Measurements from ENCODE around the gene NAA30. TPM values are rescaled to one million over a fixed set of nuclear protein-coding genes. Genes with fewer than 3 reads are reported as not detected.
A peak's percentile ranks its signal among the peaks of the same experiment; 100 is the strongest.
"Not testable (repeated sequence)": the region's sequence is repeated elsewhere in the genome, so short reads cannot be mapped to it uniquely, and the experiment has no call there.

NAA30 gene
- total RNA-seq, result 10 to 100 TPM; 14.3 to 15.2 TPM

DNA sequence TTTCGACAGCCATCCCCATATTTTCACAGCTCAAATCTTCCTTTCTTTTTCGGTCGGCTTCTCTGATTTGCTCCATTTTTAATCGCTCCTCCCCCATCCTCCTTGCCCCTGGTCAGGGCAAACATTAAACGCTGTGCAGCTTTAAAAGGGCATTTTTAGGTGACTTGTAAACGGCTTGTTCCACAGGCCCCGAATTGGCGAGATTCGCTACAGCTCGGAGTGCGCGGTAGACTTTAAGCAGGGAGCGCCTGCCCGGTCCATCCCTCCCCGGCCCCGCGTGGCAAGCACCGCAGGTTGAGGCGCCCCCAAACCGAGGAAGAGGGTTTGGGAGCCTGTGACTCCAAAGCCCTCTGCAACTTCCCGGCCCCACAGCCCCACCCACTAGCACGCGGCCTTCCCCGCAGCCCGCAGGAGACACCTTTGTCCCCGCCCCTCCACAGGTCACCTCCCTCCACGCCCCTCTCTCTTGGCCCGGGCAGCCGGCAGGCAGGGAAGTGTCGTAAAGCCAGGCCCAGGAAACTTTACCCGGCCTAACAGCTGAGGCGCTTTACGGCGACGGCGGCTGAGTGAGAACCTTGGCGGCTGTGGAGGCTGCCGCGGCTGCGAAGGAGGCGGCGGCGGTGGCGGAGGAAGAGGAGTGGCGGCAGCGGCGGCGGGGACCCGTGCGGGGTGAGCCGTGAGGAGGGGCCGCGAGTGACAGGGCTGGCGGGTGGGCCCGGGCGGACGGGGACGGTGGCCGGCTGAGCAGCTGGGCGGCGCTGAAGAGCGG is at the start of gene NAA30:
Gene NAA30, plus strand, starts transcription at position 550 of the 769 bp plus-strand sequence. CDS start 372 bp downstream, outside the sequence.
- POLR2A ChIA-PET, result interaction anchor here (0.7 to 2.1 kb wide), 10 partner anchors 9 to 1787 kb away, joined by 3 to 11 read pairs (median 3); partner anchors contain the start of genes ACTR10, AP5M1 and EXOC5
- Mint-ChIP-seq H3K4me1 (peaks cover 30% of the 10 kb centered on the region), H3K27ac (peak within 1 kb of the TSS; percentile 91), H3K36me3 (peaks cover 9% of the 10 kb centered on the region), H3K27me3 (peaks cover 4% of the 10 kb centered on the region), H3K4me3 (peak within 1 kb of the TSS; percentile 83), H3K9me3 (no peaks in the 10 kb centered on the region)
- ATAC-seq (ENCODE audit: low read depth) (peak; percentile 89), DNase-seq (peak; percentile 88)

DNA sequence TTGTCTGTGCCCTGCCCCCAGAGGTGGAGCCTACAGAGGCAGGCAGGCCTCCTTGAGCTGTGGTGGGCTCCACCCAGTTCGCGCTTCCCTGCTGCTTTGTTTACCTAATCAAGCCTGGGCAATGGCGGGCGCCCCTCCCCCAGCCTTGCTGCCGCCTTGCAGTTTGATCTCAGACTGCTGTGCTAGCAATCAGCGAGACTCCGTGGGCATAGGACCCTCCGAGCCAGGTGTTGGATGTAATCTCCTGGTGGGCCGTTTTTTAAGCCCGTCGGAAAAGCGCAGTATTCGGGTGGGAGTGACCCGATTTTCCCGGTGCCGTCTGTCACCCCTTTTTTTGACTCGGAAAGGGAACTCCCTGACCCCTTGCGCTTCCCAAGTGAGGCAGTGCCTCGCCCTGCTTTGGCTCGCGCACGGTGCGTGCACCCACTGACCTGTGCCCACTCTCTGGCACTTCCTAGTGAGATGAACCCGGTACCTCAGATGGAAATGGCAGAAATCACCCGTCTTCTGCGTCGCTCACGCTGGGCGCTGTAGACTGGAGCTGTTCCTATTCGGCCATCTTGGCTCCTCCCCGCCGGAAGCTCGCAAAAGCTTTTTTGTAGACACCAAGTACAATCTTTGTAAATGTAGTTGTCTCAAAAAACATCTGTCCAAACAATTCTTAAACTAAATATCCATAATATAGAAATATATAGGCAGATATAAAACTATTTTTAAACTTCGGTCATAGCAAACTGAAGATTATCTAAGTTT is 46.7 kb upstream of the NAA30 start:
- H3K36me3 Mint-ChIP-seq; POLR2A ChIA-PET; H3K9me3 Mint-ChIP-seq; H3K27ac Mint-ChIP-seq; DNase-seq; H3K27me3 Mint-ChIP-seq; H3K4me1 Mint-ChIP-seq; ATAC-seq (ENCODE audit: low read depth); H3K4me3 Mint-ChIP-seq: not testable (repeated sequence)

DNA sequence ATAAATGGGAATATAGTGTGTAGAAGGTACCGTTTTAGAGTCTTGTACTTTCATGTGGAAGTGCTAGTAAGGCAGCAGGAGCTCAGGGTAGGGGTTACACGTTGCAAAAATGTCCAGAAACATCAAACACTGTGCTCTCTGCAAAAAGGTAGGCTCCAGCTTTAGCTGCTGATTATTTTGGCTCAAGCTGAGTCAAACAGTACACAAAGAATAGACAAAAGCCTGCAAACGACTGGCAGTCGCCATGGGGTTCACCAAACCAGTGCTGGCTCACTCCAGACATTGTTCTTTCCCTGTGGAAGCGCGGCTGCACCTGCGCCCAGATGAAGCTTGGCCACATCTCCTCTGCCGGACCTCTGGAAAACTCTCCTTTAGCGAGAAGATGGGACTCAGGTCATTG is 45.3 kb upstream of the NAA30 start:
- POLR2A ChIA-PET, result no interaction called here
- Mint-ChIP-seq H3K27ac (no peak overlapping the region), H3K4me1 (no peaks in the 10 kb centered on the region), H3K27me3 (peaks cover 7% of the 10 kb centered on the region), H3K9me3 (peaks cover 1% of the 10 kb centered on the region), H3K36me3 (no peaks in the 10 kb centered on the region), H3K4me3 (no peak overlapping the region)
- no peak for ATAC-seq (ENCODE audit: low read depth)
- no peak for DNase-seq

DNA sequence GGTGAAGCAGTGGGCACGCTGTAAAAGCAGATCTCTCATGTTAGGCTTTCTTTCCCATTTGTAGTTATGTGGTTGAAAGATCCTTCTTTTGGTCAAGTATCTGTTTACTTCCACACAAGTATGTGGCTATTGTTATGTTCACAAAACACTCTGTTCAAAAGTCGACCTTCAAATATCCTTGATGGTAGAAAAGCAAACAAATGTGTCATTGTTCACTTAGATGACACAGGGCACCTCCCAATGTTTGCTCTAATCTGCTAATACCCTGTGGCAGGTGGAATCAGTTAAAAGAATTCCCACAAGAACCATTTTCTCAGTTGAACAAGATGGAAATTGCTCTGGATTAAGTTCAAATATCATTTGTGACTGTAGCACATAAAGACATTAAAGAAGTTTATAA is 43.6 kb upstream of the NAA30 start:
- POLR2A ChIA-PET, result no interaction called here
- no peak for DNase-seq
- ATAC-seq (ENCODE audit: low read depth), result no peak
- Mint-ChIP-seq H3K36me3 (no peaks in the 10 kb centered on the region), H3K4me1 (no peaks in the 10 kb centered on the region), H3K4me3 (no peak overlapping the region), H3K27me3 (peaks cover 7% of the 10 kb centered on the region), H3K27ac (no peak overlapping the region), H3K9me3 (peaks cover 1% of the 10 kb centered on the region)

DNA sequence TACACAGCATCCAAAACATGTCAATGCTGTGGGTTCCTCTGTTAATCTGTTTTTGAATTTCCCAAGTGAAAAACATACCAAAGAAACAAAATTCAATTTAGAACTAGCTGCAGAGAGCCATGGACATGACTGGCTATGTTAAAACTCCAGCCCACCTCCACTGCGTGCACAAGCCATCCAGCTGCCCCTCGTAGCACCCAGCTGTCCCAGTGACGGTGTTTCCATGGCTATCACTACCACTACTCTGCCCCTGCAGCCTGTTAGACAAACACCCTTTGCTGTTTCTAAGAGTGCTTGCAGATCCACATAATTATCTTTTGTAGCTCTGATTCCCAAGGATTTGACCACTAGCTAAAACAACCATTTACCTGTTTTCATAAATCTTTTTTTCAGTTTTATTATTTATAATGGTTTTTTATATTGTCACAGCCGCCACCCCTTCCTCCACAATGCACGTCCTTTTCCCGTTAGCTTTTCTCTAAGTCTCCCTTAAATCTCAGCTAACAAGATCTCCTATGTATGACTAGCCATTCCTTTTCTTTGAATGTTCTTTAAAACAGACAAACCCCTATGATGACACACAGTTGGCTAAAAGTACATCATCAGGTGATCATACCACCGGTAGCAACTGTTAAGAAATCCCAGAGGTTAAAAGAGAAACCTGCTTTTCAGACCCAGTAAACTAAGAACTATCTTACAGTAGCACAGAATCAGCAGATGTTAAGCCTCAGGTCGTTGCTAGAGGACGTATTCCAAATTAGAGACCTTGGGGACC is 37.8 kb upstream of the NAA30 start:
- peaks cover 9% of the 10 kb centered on the region for H3K27me3 Mint-ChIP-seq
- H3K4me1 Mint-ChIP-seq, result no peaks in the 10 kb centered on the region
- DNase-seq, result no peak
- POLR2A ChIA-PET, result no interaction called here
- no peak overlapping the region for H3K27ac Mint-ChIP-seq
- no peak overlapping the region for H3K4me3 Mint-ChIP-seq
- no peak for ATAC-seq (ENCODE audit: low read depth)
- no peaks in the 10 kb centered on the region for H3K36me3 Mint-ChIP-seq
- no peaks in the 10 kb centered on the region for H3K9me3 Mint-ChIP-seq

DNA sequence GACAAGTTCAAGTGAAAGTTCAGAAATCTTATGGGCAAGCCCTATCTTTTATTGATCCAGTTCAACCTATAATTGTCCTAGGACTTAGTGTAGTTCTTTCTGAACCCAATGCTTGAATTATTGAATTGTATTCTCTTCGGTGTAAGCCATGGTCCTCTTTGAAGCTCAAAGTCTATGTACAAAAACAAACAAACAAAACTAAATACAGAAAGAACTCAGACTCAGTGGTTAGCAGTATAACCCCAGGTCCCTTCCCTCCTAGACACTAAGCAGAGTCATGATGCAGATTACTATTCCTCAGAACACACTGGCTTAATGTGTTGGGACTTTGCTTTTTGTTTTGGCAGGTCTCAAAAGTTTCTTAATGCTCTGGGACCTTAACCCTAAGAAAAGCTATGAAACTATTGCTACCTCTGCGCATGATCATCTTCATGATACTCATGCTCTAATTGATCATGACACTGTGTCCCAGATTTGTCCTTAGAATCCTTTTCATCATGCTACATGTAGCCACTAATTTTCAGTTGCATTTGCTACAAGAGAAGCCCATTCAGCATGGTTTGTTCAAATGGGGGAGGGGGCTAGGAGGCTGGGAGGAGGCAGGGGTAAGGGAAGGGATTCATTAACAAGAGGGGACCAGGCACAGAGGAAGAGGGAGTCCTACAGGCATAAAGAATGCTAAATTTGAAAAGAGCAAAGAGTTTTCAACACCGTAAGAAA is 35.1 kb upstream of the NAA30 start:
- H3K9me3 Mint-ChIP-seq, result no peaks in the 10 kb centered on the region
- no peak for ATAC-seq (ENCODE audit: low read depth)
- POLR2A ChIA-PET, result no interaction called here
- H3K36me3 Mint-ChIP-seq, result no peaks in the 10 kb centered on the region
- no peak for DNase-seq
- no peak overlapping the region for H3K4me3 Mint-ChIP-seq
- no peak overlapping the region for H3K27ac Mint-ChIP-seq
- peaks cover 16% of the 10 kb centered on the region for H3K27me3 Mint-ChIP-seq
- H3K4me1 Mint-ChIP-seq, result no peaks in the 10 kb centered on the region

DNA sequence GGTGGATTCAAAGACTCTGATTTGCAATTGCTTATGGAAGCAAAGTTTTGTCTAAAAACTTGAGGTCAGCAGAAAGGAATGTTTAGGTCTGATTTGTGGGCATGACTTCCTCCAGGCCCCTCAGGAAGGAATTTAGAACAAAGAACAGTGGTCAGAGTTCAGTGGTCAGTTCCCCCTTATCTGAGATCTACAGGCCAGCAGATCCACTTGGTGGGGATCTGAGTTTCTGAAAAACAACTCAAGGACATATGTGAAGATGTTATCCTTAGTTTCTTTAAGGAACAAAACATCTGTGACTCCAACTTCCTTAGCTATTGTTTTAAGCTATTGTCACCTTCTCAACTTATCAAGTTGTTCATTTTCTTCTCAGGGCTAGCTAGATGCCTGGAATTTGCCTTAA is 28.0 kb upstream of the NAA30 start:
- Mint-ChIP-seq H3K36me3 (no peaks in the 10 kb centered on the region), H3K27me3 (peaks cover 15% of the 10 kb centered on the region), H3K4me3 (no peak overlapping the region), H3K9me3 (no peaks in the 10 kb centered on the region), H3K4me1 (no peaks in the 10 kb centered on the region), H3K27ac (no peak overlapping the region)
- POLR2A ChIA-PET, result no interaction called here
- ATAC-seq (ENCODE audit: low read depth) (no peak), DNase-seq (no peak)

DNA sequence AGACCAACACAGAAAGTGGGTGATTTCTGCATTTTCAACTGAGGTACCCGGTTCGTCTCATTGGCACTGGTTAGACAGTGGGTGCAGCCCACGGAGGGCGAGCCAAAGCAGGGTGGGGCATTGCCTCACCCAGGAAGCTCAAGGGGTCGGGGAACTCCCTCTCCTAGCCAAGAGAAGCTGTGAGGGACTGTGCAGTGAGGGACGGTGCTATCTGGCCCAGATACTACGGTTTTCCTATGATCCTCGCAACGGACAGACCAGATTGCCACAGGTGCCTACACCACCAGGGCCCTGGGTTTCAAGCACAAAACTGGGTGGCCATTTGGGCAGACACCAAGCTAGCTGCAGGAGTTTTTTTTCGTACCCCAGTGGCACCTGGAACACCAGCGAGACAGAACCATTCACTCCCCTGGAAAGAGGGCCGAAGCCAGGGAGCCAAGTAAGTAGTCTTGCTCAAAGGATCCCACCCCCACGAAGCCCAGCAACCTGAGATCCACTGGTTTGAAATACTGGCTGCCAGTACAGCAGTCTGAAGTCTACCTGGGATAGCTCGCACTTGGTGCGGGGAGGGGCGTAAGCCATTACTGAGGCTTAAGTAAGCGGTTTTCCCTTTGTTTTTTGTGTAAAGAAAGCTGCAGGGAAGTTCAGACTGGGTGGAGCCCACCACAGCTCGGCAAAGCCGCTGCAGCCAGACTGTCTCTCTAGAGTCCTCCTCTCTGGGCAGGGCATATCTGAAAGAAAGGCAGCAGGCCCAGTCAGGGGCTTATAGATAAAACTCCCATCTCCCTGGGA is 25.5 kb upstream of the NAA30 start:
- DNase-seq, result no peak
- Mint-ChIP-seq H3K36me3 (no peaks in the 10 kb centered on the region), H3K4me1 (no peaks in the 10 kb centered on the region), H3K9me3 (no peaks in the 10 kb centered on the region), H3K4me3 (no peak overlapping the region), H3K27me3 (peaks cover 13% of the 10 kb centered on the region), H3K27ac (no peak overlapping the region)
- ATAC-seq (ENCODE audit: low read depth), result no peak
- POLR2A ChIA-PET, result no interaction called here

DNA sequence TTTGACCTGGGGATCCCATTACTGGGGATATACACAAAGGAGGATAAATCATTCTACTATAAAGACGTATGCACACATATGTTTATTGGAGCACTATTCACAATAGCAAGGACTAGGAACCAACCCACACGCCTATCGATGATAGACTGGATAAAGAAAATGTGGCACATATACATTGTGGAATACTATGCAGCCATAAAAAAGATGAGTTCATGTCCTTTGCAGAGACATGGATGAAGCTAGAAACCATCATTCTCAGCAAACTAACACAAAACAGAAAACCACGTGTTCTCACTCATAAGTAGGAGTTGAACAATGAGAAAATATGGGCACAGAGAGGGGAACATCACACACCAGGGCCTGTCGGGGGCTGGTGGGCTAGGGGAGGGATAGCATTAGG is 20.2 kb upstream of the NAA30 start:
- ATAC-seq (ENCODE audit: low read depth); POLR2A ChIA-PET; DNase-seq; H3K36me3 Mint-ChIP-seq; H3K9me3 Mint-ChIP-seq; H3K27ac Mint-ChIP-seq; H3K4me3 Mint-ChIP-seq; H3K4me1 Mint-ChIP-seq: not testable (repeated sequence)
- H3K27me3 Mint-ChIP-seq, result peaks cover 12% of the 10 kb centered on the region

DNA sequence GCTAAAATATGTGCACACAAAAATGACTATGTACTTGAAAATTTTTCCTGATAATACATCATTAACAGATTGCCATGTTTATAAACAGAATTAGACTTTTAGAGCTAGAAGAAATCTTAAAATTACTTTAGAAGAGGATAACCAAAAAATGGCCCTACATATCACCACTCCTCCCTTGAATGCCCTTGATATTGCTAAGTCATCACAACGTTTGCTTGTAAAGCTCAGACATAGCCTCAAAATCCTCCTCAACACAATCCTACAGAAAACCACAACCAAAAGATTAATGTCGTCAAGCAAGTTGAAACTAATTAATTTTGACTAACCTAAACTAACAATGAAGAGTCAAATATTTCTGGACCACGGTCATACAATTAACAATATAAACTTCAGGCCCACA is 19.4 kb upstream of the NAA30 start:
- H3K36me3 Mint-ChIP-seq, result no peaks in the 10 kb centered on the region
- POLR2A ChIA-PET, result no interaction called here
- H3K4me1 Mint-ChIP-seq, result no peaks in the 10 kb centered on the region

DNA sequence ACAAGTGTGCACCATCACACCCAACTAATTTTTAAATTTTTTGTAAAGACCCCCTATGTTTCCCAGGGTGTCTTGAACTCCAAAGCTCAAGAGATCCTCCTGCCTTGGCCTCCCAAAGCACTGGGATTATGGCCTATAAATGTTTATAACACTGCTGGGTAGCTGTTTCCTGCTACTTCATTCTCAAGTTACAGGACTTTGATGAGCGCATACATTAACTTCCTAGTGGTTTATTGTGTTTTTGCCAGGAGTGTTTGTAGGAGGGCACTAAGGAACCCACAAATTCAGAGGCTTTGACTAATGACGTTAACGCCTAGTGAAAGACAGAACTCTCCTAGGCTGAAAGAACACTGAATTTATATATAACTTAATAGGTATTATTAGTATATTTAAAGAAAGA is 15.2 kb upstream of the NAA30 start:
- Mint-ChIP-seq H3K27me3 (peaks cover 11% of the 10 kb centered on the region), H3K27ac (no peak overlapping the region), H3K36me3 (no peaks in the 10 kb centered on the region)

More for the DNA sequence above, 19.4 kb upstream of the NAA30 start:
- Mint-ChIP-seq H3K27ac (no peak overlapping the region), H3K27me3 (peaks cover 17% of the 10 kb centered on the region), H3K9me3 (no peaks in the 10 kb centered on the region), H3K4me3 (no peak overlapping the region)
- DNase-seq (no peak), ATAC-seq (ENCODE audit: low read depth) (no peak)

DNA sequence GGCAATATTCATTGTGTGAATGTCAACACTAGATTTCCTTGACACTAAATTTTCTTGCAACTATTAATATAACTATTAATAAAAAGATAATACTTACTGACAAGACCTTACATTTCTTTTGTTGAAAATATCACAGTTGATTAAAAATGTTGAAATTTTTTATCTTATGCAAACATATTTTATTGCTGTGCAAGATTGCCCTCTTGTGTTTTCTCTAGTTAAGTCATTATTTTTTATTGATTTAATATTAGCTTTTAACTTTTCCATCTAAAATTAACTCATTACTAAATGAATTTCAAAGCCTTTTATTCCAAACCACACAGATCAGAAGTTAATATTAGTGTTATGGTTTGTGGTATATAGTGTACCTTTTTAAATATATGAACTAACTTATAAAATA is 11.7 kb upstream of the NAA30 start:
- no peak for ATAC-seq (ENCODE audit: low read depth)
- no peaks in the 10 kb centered on the region for H3K36me3 Mint-ChIP-seq
- H3K9me3 Mint-ChIP-seq, result no peaks in the 10 kb centered on the region
- H3K4me3 Mint-ChIP-seq, result no peak overlapping the region
- H3K27me3 Mint-ChIP-seq, result peaks cover 11% of the 10 kb centered on the region
- H3K4me1 Mint-ChIP-seq, result no peaks in the 10 kb centered on the region
- POLR2A ChIA-PET, result no interaction called here
- no peak for DNase-seq
- no peak overlapping the region for H3K27ac Mint-ChIP-seq

More for the DNA sequence above, 15.2 kb upstream of the NAA30 start:
- DNase-seq (no peak), ATAC-seq (ENCODE audit: low read depth) (no peak)
- H3K9me3 Mint-ChIP-seq, result no peaks in the 10 kb centered on the region
- POLR2A ChIA-PET, result no interaction called here
- no peaks in the 10 kb centered on the region for H3K4me1 Mint-ChIP-seq
- H3K4me3 Mint-ChIP-seq, result no peak overlapping the region
